GM12891 (cell line): ENCODE results near the gene CNTN4.
"Not testable (repeated sequence)": the region's sequence is repeated elsewhere in the genome, so short reads cannot be mapped to it uniquely, and the experiment has no call there.

Source experiments
- DNase-seq: peaks from one replicate; pipeline ENCODE4 v3.0.0; 2011; ENCODE audit warnings: low spot score; ENCODE audit not compliant: insufficient read length
- FAIRE-seq: peaks from 2 replicates; lab custom pipeline; 2011; peaks lifted over from hg19 to GRCh38; lab: Jason Lieb, UNC
- PAX5 ChIP-seq: IDR thresholded peaks from 2 replicates; pipeline ENCODE4 v1.6.1; 2011; ENCODE audit warnings: low read length, moderate library complexity, mild to moderate bottlenecking; ENCODE audit not compliant: insufficient read depth, severe bottlenecking
- POLR2A ChIP-seq: IDR thresholded peaks from 2 replicates; pipeline ENCODE4 v1.6.1; 2011; ENCODE audit warnings: low read depth, low read length, control low read depth
- POLR2AphosphoS5 ChIP-seq: IDR thresholded peaks from 2 replicates; pipeline ENCODE4 v1.6.1; 2011; ENCODE audit warnings: low read depth, low read length, control low read depth
- POU2F2 ChIP-seq: IDR thresholded peaks from 2 replicates; pipeline ENCODE4 v1.6.1; 2011; ENCODE audit warnings: low read depth, mild to moderate bottlenecking, control low read depth, low read length, moderate library complexity
- SPI1 ChIP-seq: IDR thresholded peaks from 2 replicates; pipeline ENCODE4 v1.6.1; 2011; ENCODE audit warnings: low read depth, low read length, control low read depth
- TAF1 ChIP-seq: IDR thresholded peaks from 2 replicates; pipeline ENCODE4 v1.6.1; 2011; ENCODE audit warnings: low read depth, low read length, control low read depth

Gene CNTN4

DNA sequence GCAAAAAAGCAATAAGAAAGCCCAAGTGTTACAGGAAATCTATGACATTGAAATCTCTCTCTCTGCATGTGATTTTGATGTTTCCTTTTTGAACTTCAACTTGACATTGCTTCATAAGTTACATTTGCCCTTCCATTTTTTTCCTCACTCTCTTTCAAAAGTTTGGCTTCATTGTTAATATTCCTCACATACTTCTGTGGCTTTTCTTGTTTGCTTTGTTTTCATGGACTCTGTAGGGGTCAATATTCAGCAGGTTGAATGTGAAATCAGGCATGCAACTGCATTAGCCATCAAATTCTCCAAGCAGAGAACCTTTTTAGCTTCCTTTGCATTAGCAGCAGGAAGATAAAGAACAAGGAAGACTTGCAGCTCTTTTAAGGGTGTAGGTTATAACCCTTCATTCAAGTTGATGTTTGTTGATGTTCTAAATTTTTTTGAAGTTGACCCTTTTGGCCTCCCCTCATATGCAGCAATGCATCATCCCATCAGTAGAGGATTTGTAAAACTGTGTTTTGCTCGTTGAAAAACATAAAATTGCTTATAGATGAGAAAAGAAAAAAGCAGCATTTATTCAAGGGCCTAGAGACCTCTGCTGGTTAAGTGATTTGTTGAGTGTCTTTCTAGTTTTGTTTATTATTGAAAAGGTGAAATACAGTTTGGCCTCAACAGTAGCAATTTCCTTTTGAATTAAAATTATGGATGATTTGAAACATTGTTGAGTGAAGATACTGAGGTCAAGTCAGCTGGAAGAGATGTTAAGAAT is 800.1 kb downstream of the CNTN4 start:
- DNase-seq (no peak), FAIRE-seq (no peak)
- TF ChIP-seq TAF1 (no peak), POU2F2 (no peak), SPI1 (no peak), PAX5 (no peak), POLR2AphosphoS5 (no peak), POLR2A (no peak)

GRCh38 chr3:2904054-2904453 is 805.4 kb downstream of the CNTN4 start:
- TF ChIP-seq POU2F2 (no peak), PAX5 (no peak), POLR2A (no peak), SPI1 (no peak), POLR2AphosphoS5 (no peak), TAF1 (no peak)
- FAIRE-seq (no peak), DNase-seq (no peak)

DNA sequence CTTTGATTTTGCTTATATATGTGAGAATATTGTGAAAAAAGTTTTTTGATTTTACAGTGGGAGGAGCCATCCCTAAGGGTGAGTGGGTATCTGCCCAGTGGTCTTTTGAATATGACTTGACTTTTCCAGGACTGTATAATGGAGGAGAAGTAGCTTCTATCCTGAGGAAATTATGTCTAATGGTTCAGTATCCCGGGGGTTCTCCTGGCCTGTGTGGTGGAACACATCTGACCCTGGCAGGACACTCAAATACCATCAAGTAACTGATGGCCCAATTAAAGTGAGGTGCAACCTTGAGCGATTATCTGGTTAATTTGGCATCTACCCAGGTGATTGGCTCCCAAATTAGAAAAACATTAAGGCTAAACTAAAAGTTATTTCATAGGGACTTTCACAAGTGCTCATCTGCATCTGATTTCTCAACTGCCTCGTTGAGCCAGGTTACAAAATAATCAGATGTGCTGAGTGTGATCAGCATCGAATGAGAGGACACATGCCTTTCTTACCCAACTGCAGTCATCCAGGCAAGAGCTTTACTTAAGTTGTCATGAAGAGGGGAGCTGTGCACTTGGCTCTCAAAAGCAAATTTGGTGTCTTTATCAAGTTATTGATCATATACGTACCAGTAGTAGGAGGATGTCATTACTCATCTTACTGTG is 810.2 kb downstream of the CNTN4 start:
- FAIRE-seq (no peak), DNase-seq (no peak)
- no peak for TF ChIP-seq TAF1
- TF ChIP-seq POLR2A = no peak
- TF ChIP-seq POU2F2 = no peak
- no peak for TF ChIP-seq POLR2AphosphoS5
- TF ChIP-seq SPI1 = no peak
- TF ChIP-seq PAX5 = no peak

GRCh38 chr3:2910997-2911396 is 812.3 kb downstream of the CNTN4 start:
- FAIRE-seq (no peak), DNase-seq (no peak)
- no peak for TF ChIP-seq POLR2A
- TF ChIP-seq TAF1 = no peak
- no peak for TF ChIP-seq PAX5
- TF ChIP-seq POLR2AphosphoS5 = no peak

DNA sequence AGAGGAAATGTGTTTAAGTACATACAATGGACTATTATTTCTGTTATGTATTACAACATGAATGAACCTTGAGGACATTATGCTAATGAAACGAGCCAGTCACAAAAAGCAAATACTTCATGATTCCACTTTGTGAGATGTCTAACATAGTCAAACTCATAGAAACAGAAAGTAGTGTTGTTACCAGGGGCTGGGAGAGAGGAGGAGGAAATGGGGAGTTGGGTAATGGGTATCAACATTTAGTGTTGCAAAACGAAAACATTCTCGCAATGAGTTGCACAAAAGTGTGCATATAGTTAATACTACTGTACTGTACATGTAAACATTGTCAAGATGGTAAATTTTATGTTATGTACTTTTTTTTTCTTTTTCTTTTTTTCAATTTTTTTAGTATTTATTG is 817.2 kb downstream of the CNTN4 start:
- TF ChIP-seq POU2F2 (no peak), TAF1 (no peak), POLR2AphosphoS5 (no peak), SPI1 (no peak), POLR2A (no peak), PAX5 (no peak)
- FAIRE-seq (no peak), DNase-seq (no peak)

GRCh38 chr3:2916640-2917039 is 818.0 kb downstream of the CNTN4 start:
- DNase-seq = not testable (repeated sequence)

GRCh38 chr3:2920103-2920502 is 821.4 kb downstream of the CNTN4 start:
- DNase-seq (no peak), FAIRE-seq (no peak)
- TF ChIP-seq SPI1 (no peak), POU2F2 (no peak), TAF1 (no peak), POLR2AphosphoS5 (no peak), PAX5 (no peak)

More at GRCh38 chr3:2916640-2917039, 818.0 kb downstream of the CNTN4 start:
- not testable (repeated sequence) for FAIRE-seq

- TF ChIP-seq POU2F2 (no peak), PAX5 (no peak), SPI1 (no peak), POLR2AphosphoS5 (no peak), POLR2A (no peak), TAF1 (no peak)
- FAIRE-seq = no peak
- DNase-seq = no peak
Measured at GRCh38 chr3:2921452-2921851, 822.8 kb downstream of the CNTN4 start.

GRCh38 chr3:2921903-2922302 is 823.2 kb downstream of the CNTN4 start:
- peak; percentile 35 for DNase-seq
- TF ChIP-seq SPI1 (peak; percentile 79), POLR2A (no peak)
- no peak for FAIRE-seq

DNA sequence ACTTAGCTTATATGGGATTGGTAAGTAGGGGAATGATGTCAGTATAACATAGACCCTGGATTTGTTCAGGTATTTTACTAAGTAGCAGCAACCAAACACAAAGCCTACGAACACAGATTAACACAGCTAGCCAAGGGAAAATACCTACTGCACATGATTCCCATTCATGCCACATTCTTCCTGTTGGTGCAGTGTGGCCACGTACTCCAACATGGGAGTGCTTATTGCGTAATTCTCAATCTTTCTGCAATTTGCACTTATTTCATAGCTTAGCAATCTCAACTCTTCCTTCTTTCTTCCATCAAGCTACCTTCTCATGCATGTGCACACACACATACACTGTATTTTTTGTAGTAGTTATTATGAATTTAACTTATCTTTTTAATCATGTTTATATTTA is 824.7 kb downstream of the CNTN4 start:
- peak; percentile 57 for FAIRE-seq
- no peak for DNase-seq
- TF ChIP-seq TAF1 (no peak), POLR2AphosphoS5 (no peak), POLR2A (no peak), PAX5 (no peak), POU2F2 (no peak), SPI1 (no peak)

- FAIRE-seq = peak; percentile 13
- DNase-seq = no peak
- TF ChIP-seq PAX5 (no peak), POLR2A (no peak), POU2F2 (no peak), SPI1 (no peak), TAF1 (no peak), POLR2AphosphoS5 (no peak)
Measured at GRCh38 chr3:2927259-2927658, 828.6 kb downstream of the CNTN4 start.
